Glutamatergic neuron (in vitro differentiated cells): ENCODE data around the gene RNF32. TPM values are rescaled to one million over a fixed set of nuclear protein-coding genes. Genes with fewer than 3 reads are reported as not detected.

Experiments
- DNase-seq: peaks from one replicate; pipeline ENCODE4 v3.0.0; 2022
- H3K27ac Mint-ChIP-seq: one replicate; pipeline ENCODE4 v1.8.0; 2020; ENCODE audit warnings: mild to moderate bottlenecking, mixed read lengths, inconsistent platforms; ENCODE audit not compliant: unreplicated experiment
- H3K27me3 Mint-ChIP-seq: one replicate; pipeline ENCODE4 v1.8.0; 2020; ENCODE audit warnings: mild to moderate bottlenecking, moderate library complexity, mixed read lengths, inconsistent platforms; ENCODE audit not compliant: unreplicated experiment
- H3K36me3 Mint-ChIP-seq: one replicate; pipeline ENCODE4 v1.8.0; 2020; ENCODE audit warnings: mild to moderate bottlenecking, mixed read lengths, inconsistent platforms; ENCODE audit not compliant: unreplicated experiment
- H3K4me1 Mint-ChIP-seq: one replicate; pipeline ENCODE4 v1.8.0; 2020; ENCODE audit warnings: mild to moderate bottlenecking, low read depth, mixed read lengths, inconsistent platforms; ENCODE audit not compliant: unreplicated experiment
- H3K4me3 Mint-ChIP-seq: one replicate; pipeline ENCODE4 v1.8.0; 2020; ENCODE audit warnings: mild to moderate bottlenecking, mixed read lengths, inconsistent platforms; ENCODE audit not compliant: unreplicated experiment
- H3K9me3 Mint-ChIP-seq: one replicate; pipeline ENCODE4 v1.8.0; 2020; ENCODE audit warnings: mild to moderate bottlenecking, moderate library complexity, mixed read lengths, inconsistent platforms; ENCODE audit not compliant: unreplicated experiment
- CTCF ChIP-seq: fragments of 200-600 bp; sonication (generic); IDR thresholded peaks from one replicate; pipeline ENCODE4 v1.5.0; 2021; ENCODE audit not compliant: partially characterized antibody, unreplicated experiment
- total RNA-seq: library from RNA; stranded (reverse); fragmentation: NEBNext Ultra II Directional; extraction: Animal tissue kit (Norgen Biotek cat#: 25700); gene quantifications from one replicate; pipeline ENCODE4 v1.2.1, GENCODE V29; 2021; ENCODE audit not compliant: unreplicated experiment

RNF32 gene
- total RNA-seq, 1 donor from 2014 or later, result 2.2 TPM

- Mint-ChIP-seq H3K4me1 (no peaks in the 10 kb centered on the region), H3K27me3 (peaks cover under 1% of the 10 kb centered on the region), H3K9me3 (peaks cover 5% of the 10 kb centered on the region), H3K4me3 (no peak overlapping the region), H3K27ac (no peak overlapping the region), H3K36me3 (peaks cover 21% of the 10 kb centered on the region)
- DNase-seq, result peak; percentile 36
- TF ChIP-seq CTCF, result no peak
Measured at GRCh38 chr7:156650042-156650441, 9.5 kb downstream of the RNF32 start.

DNA sequence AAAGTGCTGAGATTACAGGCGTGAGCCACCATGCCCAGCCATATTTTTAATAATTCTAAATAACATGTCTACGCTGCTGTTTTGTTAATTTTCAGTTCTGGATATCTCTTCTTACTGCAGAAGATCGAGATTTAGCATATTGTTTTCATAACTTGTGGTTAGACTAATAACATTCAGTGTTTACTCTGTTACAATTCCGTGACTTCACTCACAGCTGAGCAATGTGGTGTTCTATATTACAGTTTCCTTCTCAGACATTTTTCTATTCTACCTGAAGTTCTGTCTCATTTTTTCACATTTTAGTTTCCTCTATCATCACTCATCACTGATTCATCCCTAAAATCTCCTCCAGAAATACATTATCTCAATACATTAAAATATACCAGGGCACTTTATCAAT, 10.9 kb downstream of the RNF32 start:
- Mint-ChIP-seq H3K4me3 (no peak overlapping the region), H3K36me3 (peaks cover 21% of the 10 kb centered on the region), H3K4me1 (no peaks in the 10 kb centered on the region), H3K27me3 (peaks cover 1% of the 10 kb centered on the region), H3K27ac (no peak overlapping the region), H3K9me3 (peaks cover 5% of the 10 kb centered on the region)
- DNase-seq, result no peak
- no peak for TF ChIP-seq CTCF

- no peak for TF ChIP-seq CTCF
- Mint-ChIP-seq H3K4me1 (no peaks in the 10 kb centered on the region), H3K27me3 (peaks cover 1% of the 10 kb centered on the region), H3K36me3 (peaks cover 15% of the 10 kb centered on the region), H3K27ac (no peak overlapping the region), H3K9me3 (peaks cover 5% of the 10 kb centered on the region), H3K4me3 (no peak overlapping the region)
- no peak for DNase-seq
Measured at GRCh38 chr7:156652886-156653568, 12.5 kb downstream of the RNF32 start.

GRCh38 chr7:156654511-156655234, 14.1 kb downstream of the RNF32 start:
- Mint-ChIP-seq H3K9me3 (peaks cover 5% of the 10 kb centered on the region), H3K27ac (no peak overlapping the region), H3K4me3 (no peak overlapping the region), H3K27me3 (peaks cover 1% of the 10 kb centered on the region), H3K36me3 (peaks cover 14% of the 10 kb centered on the region), H3K4me1 (no peaks in the 10 kb centered on the region)
- TF ChIP-seq CTCF, result no peak
- DNase-seq, result no peak

DNA sequence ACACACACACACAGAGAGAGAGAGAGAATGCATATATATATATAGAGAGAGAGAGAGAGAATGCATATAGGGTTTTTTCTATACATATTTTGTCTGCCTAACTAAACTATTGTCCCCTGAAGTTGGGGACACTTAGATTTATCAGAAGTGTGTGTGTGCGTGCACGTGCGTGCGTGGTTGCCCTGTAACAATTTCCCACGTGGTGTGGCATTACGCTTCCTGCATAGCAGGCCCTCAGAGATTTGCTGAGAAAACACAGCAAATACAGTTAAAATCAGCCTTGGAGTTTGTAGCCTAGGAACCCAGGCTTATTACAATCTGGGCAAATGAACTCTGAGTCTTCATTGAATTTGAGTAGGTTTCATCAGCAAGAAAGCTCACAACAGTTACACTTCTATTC, 14.7 kb downstream of the RNF32 start:
- H3K9me3 Mint-ChIP-seq, result peaks cover 5% of the 10 kb centered on the region
- peaks cover 1% of the 10 kb centered on the region for H3K27me3 Mint-ChIP-seq
- no peak overlapping the region for H3K4me3 Mint-ChIP-seq
- H3K4me1 Mint-ChIP-seq, result no peaks in the 10 kb centered on the region
- peaks cover 14% of the 10 kb centered on the region for H3K36me3 Mint-ChIP-seq
- H3K27ac Mint-ChIP-seq, result no peak overlapping the region
- DNase-seq, result no peak
- no peak for TF ChIP-seq CTCF
